Pancreas (tissue), 10 donors: Measurements from ENCODE around the gene RNF175. TPM values are rescaled to one million over a fixed set of nuclear protein-coding genes. Genes with fewer than 3 reads are reported as not detected.
A peak's percentile ranks its signal among the peaks of the same experiment; 100 is the strongest.

ENCODE experiments used
- ATAC-seq, 4 donors: fragments of 200-7000 bp; cut with Tn5 transposase; one replicate each; pipeline versions ENCODE4 v1.8.0 to v1.9.1; 2020; ENCODE audit warnings: mild to moderate bottlenecking in 4 of 4, moderate library complexity in 4 of 4
- DNase-seq, 6 donors: peaks; one replicate each; pipeline ENCODE4 v3.0.0-alpha.2; 2020
- FAIRE-seq: peaks from 2 replicates; lab custom pipeline; 2012; peaks lifted over from hg19 to GRCh38; lab: Jason Lieb, UNC
- H3K27ac ChIP-seq, 4 donors: fragments of 200-600 bp; sonication (generic); 1 replicate in 3 of 4; 2 replicates in 1 of 4; pipeline versions ENCODE4 v1.5.0 to v1.8.0; 2020
- H3K27me3 ChIP-seq, 4 donors: fragments of 200-600 bp; one replicate each; pipeline ENCODE4 v1.8.0; 2021
- H3K36me3 ChIP-seq, 3 donors: fragments of 200-600 bp; sonication (generic) in 1 of 3; one replicate each; pipeline versions ENCODE4 v1.5.0 to v1.8.0; 2020 to 2021
- H3K4me1 ChIP-seq, 3 donors: fragments of 200-600 bp; one replicate each; pipeline ENCODE4 v1.8.0; 2021
- H3K4me3 ChIP-seq, 4 donors: fragments of 200-600 bp; sonication (generic) in 2 of 4; one replicate each; pipeline versions ENCODE4 v1.5.0 to v1.8.0; 2020 to 2021
- H3K9me3 ChIP-seq, 4 donors: fragments of 200-600 bp; one replicate each; pipeline ENCODE4 v1.8.0; 2021
- WGBS, 2 donors: extraction: QIAGEN DNeasy Blood & Tissue Kit; methylation state at CpG; one replicate each; pipeline ENCODE4 v1.1.7; 2013; 5-methylcytosine and 5-hydroxymethylcytosine counted together
- intact Hi-C, 3 donors: fragments of 100-400 bp; cut with DNase I; formaldehyde crosslinking; loops; one replicate each; pipeline versions ENCODE4 v1.11.1 to v1.14.2; 2022
- polyA plus RNA-seq, 2 donors: library from polyadenylated mRNA; stranded (reverse); fragments of 200-250 nt; gene quantifications; one replicate each; pipeline ENCODE4 v1.2.3, GENCODE V29; 2013
- total RNA-seq, 6 donors: library from RNA; stranded (reverse); fragmentation: NEBNext Ultra II Directional in 4 of 6; extraction: Animal tissue kit (Norgen Biotek cat#: 25700) in 4 of 6; gene quantifications; one replicate each; pipeline versions ENCODE4 v1.2.1 to v1.2.4, GENCODE V29; 2021 to 2023
- TF ChIP-seq, protein P1 (sequence below), 4 donors: fragments of 200-600 bp; sonication (generic) in 3 of 4; IDR thresholded peaks; one replicate each; pipeline versions ENCODE4 v1.5.0 to v1.8.0; 2021; ENCODE audit warnings: antibody characterized with exemption in 4 of 4
- donor health status: healthy with polysubstance abuse.
- donor health status: DM: no; HTN: no; CAD: no; lungs with moderate emphysema.
- donor health status: DM: no; HTN: no; CAD: no.
- donor health status: control.
- donor health status: control.
- donor health status: Bipolar disorder and iron deficiency.
- donor health status: DM: yes; HTN: yes; CAD: no.
- donor health status: DM: no; HTN: no; CAD: no.
- donor health status: DM: no; HTN: no; CAD: no.
- donor health status: DM: yes; HTN: yes; CAD: no.

RNF175 gene
- total and polyA plus RNA-seq, 8 donors, result 0.12 TPM; not detected in 7

DNA sequence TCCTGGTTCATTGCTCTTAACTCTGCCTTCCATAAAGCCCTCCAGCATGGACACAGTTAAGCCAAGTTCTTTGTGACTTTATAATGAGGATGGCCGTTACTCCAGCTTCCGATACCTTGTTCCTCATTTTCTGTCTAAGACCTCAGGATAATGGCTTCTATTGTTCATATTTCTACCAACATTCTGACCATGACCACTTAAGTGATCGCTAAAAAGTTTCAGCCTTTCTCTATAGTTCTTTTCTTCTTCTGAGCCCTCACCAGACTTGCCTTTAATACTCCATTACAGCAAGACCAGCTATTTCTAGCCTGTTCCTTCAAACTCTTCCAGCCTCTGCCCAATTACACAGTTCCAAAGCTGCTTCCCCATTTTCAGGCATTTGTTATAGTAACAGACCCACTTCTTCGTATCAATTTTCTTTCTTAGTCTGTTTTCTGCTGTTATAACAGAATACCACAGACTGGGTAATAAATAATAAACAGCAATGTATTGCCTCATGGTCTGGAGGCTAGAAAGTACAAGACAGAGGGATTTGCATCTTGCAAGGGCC is 12.3 kb downstream of the RNF175 start:
- no peaks in the 10 kb centered on the region for H3K9me3 ChIP-seq
- no peaks in the 10 kb centered on the region for H3K36me3 ChIP-seq
- H3K27ac ChIP-seq, result no peak overlapping the region
- 77 to 79% methylated on average over 4 of the region's 4 CpGs for WGBS, 2 donors
- no peaks in the 10 kb centered on the region for H3K27me3 ChIP-seq
- no peaks in the 10 kb centered on the region for H3K4me1 ChIP-seq
- intact Hi-C loops, result no loop called here
- no peak for DNase-seq
- peak in 2 of 4 donors; percentile 14 to 29 for ATAC-seq
- TF ChIP-seq, protein P1, sequence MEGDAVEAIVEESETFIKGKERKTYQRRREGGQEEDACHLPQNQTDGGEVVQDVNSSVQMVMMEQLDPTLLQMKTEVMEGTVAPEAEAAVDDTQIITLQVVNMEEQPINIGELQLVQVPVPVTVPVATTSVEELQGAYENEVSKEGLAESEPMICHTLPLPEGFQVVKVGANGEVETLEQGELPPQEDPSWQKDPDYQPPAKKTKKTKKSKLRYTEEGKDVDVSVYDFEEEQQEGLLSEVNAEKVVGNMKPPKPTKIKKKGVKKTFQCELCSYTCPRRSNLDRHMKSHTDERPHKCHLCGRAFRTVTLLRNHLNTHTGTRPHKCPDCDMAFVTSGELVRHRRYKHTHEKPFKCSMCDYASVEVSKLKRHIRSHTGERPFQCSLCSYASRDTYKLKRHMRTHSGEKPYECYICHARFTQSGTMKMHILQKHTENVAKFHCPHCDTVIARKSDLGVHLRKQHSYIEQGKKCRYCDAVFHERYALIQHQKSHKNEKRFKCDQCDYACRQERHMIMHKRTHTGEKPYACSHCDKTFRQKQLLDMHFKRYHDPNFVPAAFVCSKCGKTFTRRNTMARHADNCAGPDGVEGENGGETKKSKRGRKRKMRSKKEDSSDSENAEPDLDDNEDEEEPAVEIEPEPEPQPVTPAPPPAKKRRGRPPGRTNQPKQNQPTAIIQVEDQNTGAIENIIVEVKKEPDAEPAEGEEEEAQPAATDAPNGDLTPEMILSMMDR (IDR thresholded peaks at IDR 0.05), result no peak
- H3K4me3 ChIP-seq, result no peak overlapping the region
- FAIRE-seq, result no peak

DNA sequence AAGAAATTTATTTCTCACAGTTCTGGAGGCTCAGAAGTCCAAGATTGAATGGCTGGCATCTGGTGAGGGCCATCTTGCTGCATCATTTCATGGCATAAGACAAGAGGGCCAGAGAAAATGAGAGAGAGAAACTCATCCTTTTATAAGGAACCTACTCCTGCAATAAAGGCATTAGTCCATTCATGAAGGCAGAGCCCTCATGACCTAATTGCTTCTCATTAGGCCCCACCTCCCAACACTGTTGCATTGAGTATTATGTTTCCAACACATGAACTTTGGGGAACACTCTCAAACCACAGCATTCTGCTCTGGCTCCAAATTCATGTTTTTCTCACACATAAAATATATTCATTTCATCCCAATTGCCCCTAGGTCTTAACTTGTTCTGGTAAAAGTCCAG is 14.2 kb downstream of the RNF175 start:
- Histone ChIP-seq H3K27me3 (no peaks in the 10 kb centered on the region), H3K27ac (no peak overlapping the region), H3K36me3 (no peaks in the 10 kb centered on the region), H3K4me1 (no peaks in the 10 kb centered on the region), H3K9me3 (no peaks in the 10 kb centered on the region), H3K4me3 (no peak overlapping the region)
- no peak for ATAC-seq
- intact Hi-C loops, result no loop called here
- FAIRE-seq, result no peak
- TF ChIP-seq, protein P1 (IDR thresholded peaks at IDR 0.05), result no peak
- no peak for DNase-seq

DNA sequence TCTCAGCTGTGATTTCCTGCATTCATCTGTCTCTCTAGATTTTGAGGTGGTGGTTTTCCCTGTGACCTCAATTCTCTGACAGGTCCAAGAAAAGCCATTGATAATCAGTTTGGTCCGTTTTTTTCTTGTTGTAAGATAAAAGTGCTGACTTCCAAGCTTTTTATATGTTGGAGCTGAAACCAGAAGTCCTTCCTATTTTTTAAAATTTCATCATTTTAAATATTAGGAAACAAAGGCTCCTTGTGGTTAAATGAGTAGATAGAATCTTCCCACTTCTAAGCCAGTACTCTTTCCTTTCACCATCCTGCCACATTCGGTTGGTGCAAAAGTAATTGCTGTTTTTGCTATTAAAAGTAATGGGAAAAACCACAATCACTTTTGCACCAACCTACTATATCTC is 18.3 kb downstream of the RNF175 start:
- 58 to 66% methylated on average over 2 of the region's 2 CpGs for WGBS, 2 donors
- H3K4me1 ChIP-seq, result no peaks in the 10 kb centered on the region
- DNase-seq (no peak), FAIRE-seq (no peak), ATAC-seq (no peak)
- TF ChIP-seq, protein P1 (IDR thresholded peaks at IDR 0.05), result no peak
- no peaks in the 10 kb centered on the region for H3K36me3 ChIP-seq
- H3K27ac ChIP-seq, result no peak overlapping the region
- intact Hi-C loops, result no loop called here
- H3K4me3 ChIP-seq, result no peak overlapping the region
- H3K9me3 ChIP-seq, result no peaks in the 10 kb centered on the region
- no peaks in the 10 kb centered on the region for H3K27me3 ChIP-seq

DNA sequence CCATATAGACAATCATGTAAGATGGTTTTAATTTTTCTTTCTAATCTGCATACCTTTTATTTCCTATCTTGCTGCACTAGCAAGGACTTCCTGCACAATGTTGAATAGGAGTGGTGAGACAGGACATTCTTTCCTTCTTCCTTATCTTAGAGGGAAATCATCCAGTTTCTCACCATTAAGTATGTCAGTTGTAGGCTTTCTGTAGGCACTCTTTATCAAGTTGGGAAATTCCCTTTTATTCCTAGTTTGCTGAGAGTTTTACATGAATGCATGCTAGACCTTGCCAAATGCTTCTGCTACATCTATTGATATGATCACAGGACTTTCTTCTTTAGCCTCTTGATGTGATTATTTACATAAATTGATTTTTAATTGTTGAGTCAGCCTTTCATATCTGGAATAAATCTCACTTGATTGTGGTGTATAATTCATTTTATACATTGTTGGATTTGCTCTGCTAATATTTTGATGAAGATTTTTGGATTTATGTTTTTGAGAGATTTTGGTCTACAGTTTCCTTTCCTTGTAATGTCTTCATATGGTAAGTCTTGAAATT is 23.8 kb downstream of the RNF175 start:
- Histone ChIP-seq H3K4me3 (no peak overlapping the region), H3K36me3 (no peaks in the 10 kb centered on the region), H3K4me1 (no peaks in the 10 kb centered on the region), H3K27me3 (no peaks in the 10 kb centered on the region), H3K27ac (no peak overlapping the region), H3K9me3 (no peaks in the 10 kb centered on the region)
- TF ChIP-seq, protein P1 (IDR thresholded peaks at IDR 0.05), result no peak
- DNase-seq (no peak), FAIRE-seq (no peak), ATAC-seq (no peak)
- intact Hi-C loops, result no loop called here

DNA sequence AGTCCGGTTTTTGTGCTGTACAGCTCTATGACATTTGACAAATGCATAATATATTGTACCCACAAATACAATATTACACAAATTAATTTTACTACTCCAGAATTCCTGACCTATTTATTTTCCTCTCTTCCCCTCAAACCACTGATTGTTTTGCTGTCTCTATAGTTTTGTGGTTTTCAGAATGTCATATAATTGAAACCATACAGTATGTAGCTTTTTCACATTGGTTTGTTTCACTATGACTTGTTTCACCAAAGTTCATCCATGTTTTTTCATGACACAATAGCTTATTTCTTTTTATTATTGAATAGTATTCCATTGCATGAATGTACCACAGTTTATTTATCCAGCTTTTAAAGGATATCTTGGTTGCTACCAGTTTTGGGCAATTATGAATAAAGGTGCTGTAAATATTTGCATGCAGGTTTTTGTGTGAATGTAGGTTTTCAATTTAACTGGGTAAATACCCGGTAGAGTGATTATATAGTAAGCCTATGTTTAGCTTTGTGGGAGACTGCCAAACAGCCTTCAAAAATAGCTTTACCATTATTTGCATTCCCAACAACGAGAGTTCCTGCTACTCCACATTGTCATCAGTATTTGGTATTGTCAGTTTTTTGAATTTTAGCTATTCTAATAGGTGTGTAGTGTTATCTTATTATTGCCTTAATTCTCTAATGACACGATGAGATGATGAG is 25.9 kb downstream of the RNF175 start:
- intact Hi-C loops, result no loop called here

More for the DNA sequence above, 25.9 kb downstream of the RNF175 start:
- TF ChIP-seq, protein P1 (IDR thresholded peaks at IDR 0.05), result no peak
- Histone ChIP-seq H3K27me3 (no peaks in the 10 kb centered on the region), H3K4me3 (no peak overlapping the region), H3K4me1 (no peaks in the 10 kb centered on the region), H3K36me3 (no peaks in the 10 kb centered on the region), H3K9me3 (no peaks in the 10 kb centered on the region), H3K27ac (no peak overlapping the region)
- no peak for FAIRE-seq
- no peak for ATAC-seq
- DNase-seq, result no peak
- 42 to 46% methylated on average over 4 of the region's 4 CpGs for WGBS, 2 donors
